Gastrocnemius medialis (tissue), 4 donors: Measurements from ENCODE around the gene GALNT9.

ENCODE experiments used
- CTCF ChIP-seq, 5 experiments: fragments of 450-650 bp in 3 of 5; fragments of 200-600 bp in 2 of 5; sonication (generic) in 2 of 5; IDR thresholded peaks in 4 of 5; conservative IDR thresholded peaks in 1 of 5; 1 replicate in 4 of 5; 2 replicates in 1 of 5; pipeline ENCODE4 v1.5.1; 2016 to 2019; ENCODE audit warnings: antibody characterized with exemption in 5 of 5, mild to moderate bottlenecking in 3 of 5, moderate library complexity in 3 of 5
- POLR2A ChIP-seq, 2 donors: fragments of 450-650 bp; IDR thresholded peaks; one replicate each; pipeline ENCODE4 v1.6.1; 2017; ENCODE audit warnings: antibody characterized with exemption in 2 of 2, mild to moderate bottlenecking in 2 of 2, moderate library complexity in 2 of 2

GRCh38 chr12:132327336-132328171, 1.8 kb downstream of the GALNT9 start:
- no peak for TF ChIP-seq CTCF (IDR thresholded peaks at IDR 0.05 in 4 of 5, conservative IDR thresholded peaks at IDR 0.05 in 1 of 5)
- TF ChIP-seq POLR2A (IDR thresholded peaks at IDR 0.05) = no peak
